ENCODE results near the gene OTULIN.
A peak's percentile ranks its signal among the peaks of the same experiment; 100 is the strongest.

The OTULIN gene

DNA sequence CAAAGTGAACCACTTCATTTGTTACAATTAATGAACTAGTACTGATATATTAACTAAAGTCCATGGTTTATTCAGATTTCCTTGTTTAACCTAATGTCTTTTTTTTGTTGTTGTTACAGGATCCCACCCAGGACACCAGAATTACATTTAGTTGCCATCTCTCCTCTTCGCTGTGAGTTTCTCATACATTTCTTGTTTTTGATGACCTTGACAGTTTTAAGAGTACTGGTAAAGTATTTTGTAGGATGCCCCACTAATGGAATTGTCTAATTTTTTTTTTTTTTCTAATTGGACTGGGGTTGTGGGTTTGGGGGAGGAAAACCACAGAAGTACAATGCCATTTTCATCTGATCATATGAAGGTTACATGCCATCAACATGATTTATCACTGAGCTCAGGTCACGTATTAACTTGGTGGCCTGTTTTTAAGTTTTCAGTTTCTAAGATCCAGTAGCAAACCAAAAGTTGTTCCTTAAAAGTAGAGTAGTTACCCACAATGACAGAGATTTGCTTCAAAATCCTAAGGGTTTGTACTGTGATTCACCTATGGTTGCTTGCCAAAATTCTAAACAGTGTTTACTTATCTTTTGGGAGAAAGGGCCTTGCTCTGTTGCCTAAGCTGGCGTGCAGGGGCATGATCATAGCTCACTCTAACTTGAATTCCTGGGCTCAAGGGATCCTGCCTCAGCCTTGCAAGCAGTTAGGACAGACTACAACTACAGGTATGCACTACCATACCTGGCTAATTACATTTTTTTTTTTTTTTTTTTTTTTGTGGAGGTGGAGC is 4.5 kb upstream of the OTULIN start:
- no peaks in the 10 kb centered on the region for H3K9me3 ChIP-seq (ENCODE audit: low read length)
- peaks cover 8% of the 10 kb centered on the region for H3K4me1 ChIP-seq (ENCODE audit: insufficient read depth, low read length, severe bottlenecking)
- H3K4me3 ChIP-seq (ENCODE audit: low read depth, low read length, poor library complexity, severe bottlenecking): no peak overlapping the region
- no peak for TF ChIP-seq EZH2 (IDR thresholded peaks at IDR 0.05; ENCODE audit: borderline replicate concordance, low read length)
- TF ChIP-seq, protein P1, sequence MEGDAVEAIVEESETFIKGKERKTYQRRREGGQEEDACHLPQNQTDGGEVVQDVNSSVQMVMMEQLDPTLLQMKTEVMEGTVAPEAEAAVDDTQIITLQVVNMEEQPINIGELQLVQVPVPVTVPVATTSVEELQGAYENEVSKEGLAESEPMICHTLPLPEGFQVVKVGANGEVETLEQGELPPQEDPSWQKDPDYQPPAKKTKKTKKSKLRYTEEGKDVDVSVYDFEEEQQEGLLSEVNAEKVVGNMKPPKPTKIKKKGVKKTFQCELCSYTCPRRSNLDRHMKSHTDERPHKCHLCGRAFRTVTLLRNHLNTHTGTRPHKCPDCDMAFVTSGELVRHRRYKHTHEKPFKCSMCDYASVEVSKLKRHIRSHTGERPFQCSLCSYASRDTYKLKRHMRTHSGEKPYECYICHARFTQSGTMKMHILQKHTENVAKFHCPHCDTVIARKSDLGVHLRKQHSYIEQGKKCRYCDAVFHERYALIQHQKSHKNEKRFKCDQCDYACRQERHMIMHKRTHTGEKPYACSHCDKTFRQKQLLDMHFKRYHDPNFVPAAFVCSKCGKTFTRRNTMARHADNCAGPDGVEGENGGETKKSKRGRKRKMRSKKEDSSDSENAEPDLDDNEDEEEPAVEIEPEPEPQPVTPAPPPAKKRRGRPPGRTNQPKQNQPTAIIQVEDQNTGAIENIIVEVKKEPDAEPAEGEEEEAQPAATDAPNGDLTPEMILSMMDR (IDR thresholded peaks at IDR 0.05; ENCODE audit: low read length): no peak
- no peaks in the 10 kb centered on the region for H4K20me1 ChIP-seq (ENCODE audit: insufficient read depth, low read length)
- H3K9me2 ChIP-seq (ENCODE audit: low read depth, low read length): no peaks in the 10 kb centered on the region
- H3F3A ChIP-seq (ENCODE audit: insufficient read depth, low read length): no peaks in the 10 kb centered on the region
- H3K27ac ChIP-seq (ENCODE audit: low read depth, low read length, poor library complexity, severe bottlenecking): no peak overlapping the region
- no peaks in the 10 kb centered on the region for H3K79me2 ChIP-seq (ENCODE audit: insufficient read depth, low read length)
- H3K36me3 ChIP-seq (ENCODE audit: insufficient read depth, low read length): peaks cover 4% of the 10 kb centered on the region; the same call in 1 of the 2 replicates
- H3K4me2 ChIP-seq (ENCODE audit: low read length): no peak overlapping the region
- no peak overlapping the region for H3K9ac ChIP-seq (ENCODE audit: low read length)
- H3K27me3 ChIP-seq (ENCODE audit: insufficient read depth, low read length): no peaks in the 10 kb centered on the region
- H2AFZ ChIP-seq (ENCODE audit: low read length): no peak overlapping the region

DNA sequence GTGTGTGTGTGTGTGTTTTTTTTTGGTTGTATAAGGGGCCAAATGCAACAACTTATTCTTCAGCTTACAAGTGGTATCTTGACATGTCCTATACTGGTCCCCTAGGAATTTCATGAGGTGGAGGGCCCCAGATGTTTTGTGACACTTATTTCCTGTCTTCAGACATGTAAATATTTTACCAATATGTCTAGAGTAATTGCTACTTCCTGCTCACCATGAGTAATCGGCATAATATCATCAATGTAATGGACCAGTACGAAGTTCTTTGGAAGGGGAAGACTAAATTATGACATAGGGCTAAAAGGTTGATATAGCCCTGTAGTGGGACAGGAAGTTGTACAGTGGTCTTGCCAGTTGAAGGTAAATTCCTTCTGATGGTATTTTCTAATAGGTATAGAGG is 3.7 kb upstream of the OTULIN start:
- Histone ChIP-seq H3K9ac (ENCODE audit: low read length) (no peak overlapping the region), H3K36me3 (ENCODE audit: insufficient read depth, low read length) (peaks cover 4% of the 10 kb centered on the region; the same call in 1 of the 2 replicates), H2AFZ (ENCODE audit: low read length) (no peak overlapping the region), H3K9me2 (ENCODE audit: low read depth, low read length) (no peaks in the 10 kb centered on the region), H3K27me3 (ENCODE audit: insufficient read depth, low read length) (no peaks in the 10 kb centered on the region), H3K4me2 (ENCODE audit: low read length) (no peak overlapping the region), H3K4me1 (ENCODE audit: insufficient read depth, low read length, severe bottlenecking) (peaks cover 14% of the 10 kb centered on the region), H3K4me3 (ENCODE audit: low read depth, low read length, poor library complexity, severe bottlenecking) (no peak overlapping the region), H4K20me1 (ENCODE audit: insufficient read depth, low read length) (no peaks in the 10 kb centered on the region), H3K27ac (ENCODE audit: low read depth, low read length, poor library complexity, severe bottlenecking) (no peak overlapping the region), H3K9me3 (ENCODE audit: low read length) (no peaks in the 10 kb centered on the region), H3K79me2 (ENCODE audit: insufficient read depth, low read length) (no peaks in the 10 kb centered on the region), H3F3A (ENCODE audit: insufficient read depth, low read length) (no peaks in the 10 kb centered on the region)
- no peak for TF ChIP-seq EZH2 (IDR thresholded peaks at IDR 0.05; ENCODE audit: borderline replicate concordance, low read length)
- TF ChIP-seq, protein P1 (IDR thresholded peaks at IDR 0.05; ENCODE audit: low read length): no peak

DNA sequence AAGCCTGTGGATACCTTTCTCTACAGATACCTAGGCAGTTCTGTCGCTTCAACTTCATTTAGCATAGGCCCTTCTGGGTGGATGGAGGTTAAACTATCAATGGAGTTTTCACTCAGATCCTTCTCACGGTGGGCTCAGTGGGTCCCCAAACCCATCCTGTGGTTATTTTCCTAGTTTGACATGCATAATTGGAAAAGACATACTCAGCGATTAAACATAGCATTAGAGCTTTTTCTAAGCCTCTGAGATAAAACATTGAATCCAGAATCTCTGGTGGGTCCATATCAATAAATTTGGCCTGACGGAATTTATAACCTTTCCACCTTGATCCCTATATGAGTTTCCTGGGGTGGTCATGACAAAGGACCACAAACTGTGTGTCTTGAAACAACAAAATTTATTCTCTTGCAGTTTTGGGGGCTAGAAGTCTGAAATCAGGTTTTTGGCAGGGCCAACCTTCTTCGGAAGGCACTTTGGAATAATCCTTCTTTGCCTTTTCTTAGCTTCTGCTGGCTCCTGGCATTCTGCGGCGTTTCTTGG is 1.7 kb upstream of the OTULIN start:
- H3K4me1 ChIP-seq (ENCODE audit: insufficient read depth, low read length, severe bottlenecking): peaks cover 34% of the 10 kb centered on the region
- no peak overlapping the region for H3K27ac ChIP-seq (ENCODE audit: low read depth, low read length, poor library complexity, severe bottlenecking)
- H3F3A ChIP-seq (ENCODE audit: insufficient read depth, low read length): no peaks in the 10 kb centered on the region

More for the DNA sequence above, 1.7 kb upstream of the OTULIN start:
- Histone ChIP-seq H3K36me3 (ENCODE audit: insufficient read depth, low read length) (peaks cover 17% of the 10 kb centered on the region), H3K4me3 (ENCODE audit: low read depth, low read length, poor library complexity, severe bottlenecking) (no peak overlapping the region), H2AFZ (ENCODE audit: low read length) (no peak overlapping the region), H3K9me3 (ENCODE audit: low read length) (no peaks in the 10 kb centered on the region), H3K9ac (ENCODE audit: low read length) (no peak overlapping the region), H3K9me2 (ENCODE audit: low read depth, low read length) (no peaks in the 10 kb centered on the region), H3K4me2 (ENCODE audit: low read length) (peak overlapping the region; percentile 88; the same call in 1 of the 2 replicates), H3K79me2 (ENCODE audit: insufficient read depth, low read length) (peaks cover 13% of the 10 kb centered on the region; the same call in 1 of the 2 replicates), H3K27me3 (ENCODE audit: insufficient read depth, low read length) (no peaks in the 10 kb centered on the region), H4K20me1 (ENCODE audit: insufficient read depth, low read length) (no peaks in the 10 kb centered on the region)
- TF ChIP-seq EZH2 (IDR thresholded peaks at IDR 0.05; ENCODE audit: borderline replicate concordance, low read length): no peak
- TF ChIP-seq, protein P1 (IDR thresholded peaks at IDR 0.05; ENCODE audit: low read length): no peak
